Psoas muscle (tissue), 8 donors: Measurements from ENCODE around the gene RFLNA. TPM values are rescaled to one million over a fixed set of nuclear protein-coding genes. Genes with fewer than 3 reads are reported as not detected.

ENCODE experiments used
- ATAC-seq, 4 donors: fragments of 200-7000 bp; cut with Tn5 transposase; one replicate each; pipeline ENCODE4 v1.9.1; 2020; ENCODE audit warnings: moderate library complexity in 3 of 4, mild to moderate bottlenecking in 2 of 4
- DNase-seq, 2 donors: peaks; one replicate each; pipeline ENCODE4 v3.0.0-alpha.2; 2020
- H3K27ac ChIP-seq: fragments of 200-600 bp; one replicate; pipeline ENCODE4 v1.8.0; 2022
- H3K27me3 ChIP-seq, 3 donors: fragments of 200-600 bp in 1 of 3; one replicate each; pipeline versions ENCODE4 v1.6.1 to v1.8.0; 2013 to 2022; ENCODE audit warnings: low read length in 2 of 3, mild to moderate bottlenecking in 2 of 3, moderate library complexity in 1 of 3; ENCODE audit not compliant: insufficient read depth in 3 of 3
- H3K36me3 ChIP-seq, 2 donors: fragments of 200-600 bp in 1 of 2; one replicate each; pipeline versions ENCODE4 v1.6.1 to v1.8.0; 2013 to 2022; ENCODE audit warnings: low read depth in 1 of 2, mild to moderate bottlenecking in 1 of 2, moderate library complexity in 1 of 2; ENCODE audit not compliant: insufficient read depth in 1 of 2
- H3K4me1 ChIP-seq: fragments of 200-600 bp; one replicate; pipeline ENCODE4 v1.8.0; 2022
- H3K4me3 ChIP-seq: fragments of 200-600 bp; one replicate; pipeline ENCODE4 v1.8.0; 2022; ENCODE audit warnings: mild to moderate bottlenecking
- H3K9me3 ChIP-seq: fragments of 200-600 bp; one replicate; pipeline ENCODE4 v1.8.0; 2022
- WGBS, 3 donors: extraction: QIAGEN DNeasy Blood & Tissue Kit; methylation state at CpG; one replicate each; pipeline versions ENCODE4 v1.1.6 to v1.1.7; 2013; 5-methylcytosine and 5-hydroxymethylcytosine counted together
- intact Hi-C, 2 donors: fragments of 100-400 bp; cut with DNase I; formaldehyde crosslinking; loops; one replicate each; pipeline versions ENCODE4 v1.11.0 to v1.14.2; 2022
- polyA plus RNA-seq, 3 donors: library from polyadenylated mRNA; stranded (reverse); fragments of 200-250 nt; gene quantifications; one replicate each; pipeline ENCODE4 v1.2.3, GENCODE V29; 2013
- total RNA-seq, 4 donors: library from RNA; stranded (reverse); fragmentation: NEBNext Ultra II Directional in 2 of 4; extraction: Animal tissue kit (Norgen Biotek cat#: 25700) in 2 of 4; gene quantifications; one replicate each; pipeline versions ENCODE4 v1.2.1 to v1.2.4, GENCODE V29; 2021 to 2023
- TF ChIP-seq, protein P1 (sequence below): fragments of 200-600 bp; IDR thresholded peaks from one replicate; pipeline ENCODE4 v1.8.0; 2022; ENCODE audit warnings: antibody characterized with exemption
- donor health status: healthy with polysubstance abuse.
- donor health status: DM: no; HTN: no; CAD: no; lungs with moderate emphysema.
- donor health status: Bipolar disorder and iron deficiency.
- donor health status: healthy.
- donor health status: DM: yes; HTN: yes; CAD: no.
- donor health status: DM: no; HTN: no; CAD: no.
- donor health status: DM: no; HTN: no; CAD: no.
- donor health status: DM: yes; HTN: yes; CAD: no.

RFLNA gene
- total and polyA plus RNA-seq, 7 donors: 0.38 to 7.8 (median 0.70) TPM

DNA sequence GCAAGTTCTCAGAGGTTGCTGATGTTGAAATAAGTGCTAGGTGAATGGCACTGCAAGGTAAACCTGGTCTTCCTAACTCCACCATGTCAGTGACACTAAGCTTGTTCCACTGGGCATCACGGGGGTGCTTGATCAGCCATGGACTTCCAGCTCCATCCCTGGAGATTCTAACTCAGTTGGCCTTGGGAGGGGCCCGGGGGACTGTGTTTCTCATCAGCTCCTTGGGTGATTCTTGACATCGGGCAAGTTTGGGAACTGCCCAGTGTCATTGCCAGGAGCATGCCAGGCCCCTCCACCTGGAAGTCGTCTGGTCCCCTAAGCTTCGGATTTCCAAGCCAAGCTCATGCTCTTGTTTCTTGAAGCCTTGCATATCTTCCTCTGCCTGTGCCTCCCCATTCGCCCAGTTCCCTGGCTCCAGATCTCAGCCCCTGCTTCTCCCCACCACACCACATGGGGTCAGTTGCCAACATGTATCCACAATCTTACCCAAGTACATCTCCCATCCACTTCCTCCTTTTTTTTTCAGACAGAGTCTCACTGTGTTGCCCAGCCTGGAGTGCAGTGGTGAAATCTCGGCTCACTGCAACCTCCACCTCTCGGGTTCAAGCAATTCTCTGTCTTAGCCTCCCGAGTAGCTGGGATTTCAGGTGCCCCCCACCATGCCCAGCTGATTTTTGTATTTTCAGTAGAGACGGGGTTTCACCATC, 30.7 kb upstream of the RFLNA start:
- H3K27ac ChIP-seq: no peak overlapping the region
- H3K4me3 ChIP-seq: no peak overlapping the region
- H3K9me3 ChIP-seq: no peaks in the 10 kb centered on the region
- H3K4me1 ChIP-seq: no peaks in the 10 kb centered on the region
- no peak for DNase-seq
- H3K36me3 ChIP-seq: no peaks in the 10 kb centered on the region
- 93 to 99% (median 94%) methylated on average over 10 of the region's 10 CpGs for WGBS, 3 donors
- intact Hi-C loops: no loop called here
- no peak for ATAC-seq
- TF ChIP-seq, protein P1, sequence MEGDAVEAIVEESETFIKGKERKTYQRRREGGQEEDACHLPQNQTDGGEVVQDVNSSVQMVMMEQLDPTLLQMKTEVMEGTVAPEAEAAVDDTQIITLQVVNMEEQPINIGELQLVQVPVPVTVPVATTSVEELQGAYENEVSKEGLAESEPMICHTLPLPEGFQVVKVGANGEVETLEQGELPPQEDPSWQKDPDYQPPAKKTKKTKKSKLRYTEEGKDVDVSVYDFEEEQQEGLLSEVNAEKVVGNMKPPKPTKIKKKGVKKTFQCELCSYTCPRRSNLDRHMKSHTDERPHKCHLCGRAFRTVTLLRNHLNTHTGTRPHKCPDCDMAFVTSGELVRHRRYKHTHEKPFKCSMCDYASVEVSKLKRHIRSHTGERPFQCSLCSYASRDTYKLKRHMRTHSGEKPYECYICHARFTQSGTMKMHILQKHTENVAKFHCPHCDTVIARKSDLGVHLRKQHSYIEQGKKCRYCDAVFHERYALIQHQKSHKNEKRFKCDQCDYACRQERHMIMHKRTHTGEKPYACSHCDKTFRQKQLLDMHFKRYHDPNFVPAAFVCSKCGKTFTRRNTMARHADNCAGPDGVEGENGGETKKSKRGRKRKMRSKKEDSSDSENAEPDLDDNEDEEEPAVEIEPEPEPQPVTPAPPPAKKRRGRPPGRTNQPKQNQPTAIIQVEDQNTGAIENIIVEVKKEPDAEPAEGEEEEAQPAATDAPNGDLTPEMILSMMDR: no peak
- H3K27me3 ChIP-seq: peaks cover 0 to 6% (median 2%) of the 10 kb centered on the region in 3 donors

DNA sequence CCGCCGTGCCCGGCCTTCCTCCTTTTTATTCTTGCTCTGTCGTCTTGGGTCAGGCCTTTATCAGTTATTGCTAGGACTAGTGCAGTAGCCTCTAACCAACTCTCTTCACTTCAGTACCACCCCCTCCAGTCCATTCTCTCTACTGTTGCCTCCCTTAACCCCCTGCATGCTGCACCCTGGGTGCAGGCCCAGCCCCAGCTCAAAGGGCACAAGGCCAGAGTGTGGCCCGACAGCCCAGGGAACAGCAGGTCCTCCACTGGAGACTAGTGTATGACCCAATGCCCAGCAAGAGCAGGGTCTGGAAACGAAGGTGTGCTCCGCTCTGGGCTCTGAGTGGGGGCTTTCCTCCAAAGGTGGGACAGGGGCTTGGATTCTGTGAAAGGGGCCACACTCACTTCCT, 30.0 kb upstream of the RFLNA start:
- ATAC-seq (no peak), DNase-seq (no peak)
- no peaks in the 10 kb centered on the region for H3K4me1 ChIP-seq
- H3K27me3 ChIP-seq: peaks cover 0 to 2% (median 0%) of the 10 kb centered on the region in 3 donors
- TF ChIP-seq, protein P1: no peak
- no peaks in the 10 kb centered on the region for H3K9me3 ChIP-seq
- H3K27ac ChIP-seq: no peak overlapping the region
- no peaks in the 10 kb centered on the region for H3K36me3 ChIP-seq
- WGBS, 3 donors: 90 to 99% (median 92%) methylated on average over 7 of the region's 7 CpGs
- intact Hi-C loops: no loop called here
- H3K4me3 ChIP-seq: no peak overlapping the region

DNA sequence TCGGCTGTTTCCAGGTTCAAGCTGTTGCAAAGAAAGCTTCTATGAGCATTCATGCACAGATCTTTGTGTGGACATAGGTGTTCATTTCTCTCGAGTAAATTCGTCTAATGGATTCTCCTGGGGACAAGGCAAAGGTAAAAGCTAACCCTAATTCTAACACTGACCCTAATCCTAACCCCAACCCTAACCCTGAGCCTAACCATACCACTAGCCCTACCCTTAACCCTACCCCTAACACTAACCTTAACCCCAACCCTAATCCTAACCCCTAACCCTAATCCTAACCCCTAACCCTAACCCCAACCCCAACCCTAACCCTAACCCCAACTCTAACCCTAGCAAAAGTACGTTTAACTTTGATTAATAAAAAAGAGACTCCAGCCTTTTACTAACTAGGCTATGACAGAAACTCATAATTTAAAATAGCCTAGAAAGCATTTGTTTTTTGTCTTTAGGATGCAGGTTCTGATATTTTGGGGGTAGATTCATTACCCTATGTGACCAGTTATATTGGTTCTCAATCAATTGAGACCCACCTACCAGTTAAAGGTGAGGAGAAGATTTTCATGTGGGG, 27.6 kb upstream of the RFLNA start:
- Histone ChIP-seq H3K27ac (no peak overlapping the region), H3K4me1 (no peaks in the 10 kb centered on the region), H3K27me3 (no peaks in the 10 kb centered on the region), H3K36me3 (no peaks in the 10 kb centered on the region), H3K9me3 (no peaks in the 10 kb centered on the region), H3K4me3 (no peak overlapping the region)
- intact Hi-C loops: no loop called here
- TF ChIP-seq, protein P1: no peak
- DNase-seq (no peak), ATAC-seq (no peak)
- WGBS, 3 donors: 81 to 83% (median 82%) methylated on average over 4 of the region's 4 CpGs

DNA sequence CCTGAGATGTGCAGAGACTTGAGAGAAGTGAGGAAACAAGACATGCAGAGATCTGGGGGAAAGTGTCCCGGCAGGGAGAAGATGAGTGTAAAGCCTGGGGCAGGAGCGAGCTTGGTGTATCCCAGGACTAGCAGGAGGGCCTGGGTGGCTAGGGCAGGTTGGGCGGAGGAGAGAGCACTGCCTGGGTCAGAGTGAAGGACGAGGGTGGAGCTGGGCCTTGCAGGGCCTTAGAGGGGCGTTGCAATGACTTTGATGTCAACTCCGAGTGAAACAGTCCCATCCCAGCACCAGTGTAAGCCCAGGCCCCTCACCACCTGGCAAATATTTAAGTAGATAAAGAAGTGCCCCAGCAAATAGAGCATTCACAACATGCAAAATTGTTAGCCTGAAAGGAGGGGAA, 24.2 kb upstream of the RFLNA start:
- WGBS, 3 donors: 86 to 97% (median 90%) methylated on average over 6 of the region's 6 CpGs
- intact Hi-C loops: no loop called here

More for the DNA sequence above, 24.2 kb upstream of the RFLNA start:
- Histone ChIP-seq H3K4me3 (no peak overlapping the region), H3K4me1 (no peaks in the 10 kb centered on the region), H3K27me3 (no peaks in the 10 kb centered on the region), H3K27ac (no peak overlapping the region), H3K36me3 (no peaks in the 10 kb centered on the region), H3K9me3 (no peaks in the 10 kb centered on the region)
- TF ChIP-seq, protein P1: no peak
- DNase-seq (no peak), ATAC-seq (no peak)
